ENCODE measurements around the gene LAMA2. TPM values are rescaled to one million over a fixed set of nuclear protein-coding genes. Genes with fewer than 3 reads are reported as not detected.

Gene LAMA2
- total and polyA plus RNA-seq, 7 donors: 0.46 to 131 (median 59.6) TPM

- no peak overlapping the region for H3K4me3 ChIP-seq
- H3K27me3 ChIP-seq: no peaks in the 10 kb centered on the region
- no peak for DNase-seq
- H3K9me3 ChIP-seq: no peaks in the 10 kb centered on the region
- H3K4me1 ChIP-seq: no peaks in the 10 kb centered on the region
- TF ChIP-seq POLR2A (IDR thresholded peaks at IDR 0.05): no peak
- no peak for TF ChIP-seq CTCF (IDR thresholded peaks at IDR 0.05)
- no peak for TF ChIP-seq EP300 (IDR thresholded peaks at IDR 0.05)
- TF ChIP-seq POLR2AphosphoS5 (IDR thresholded peaks at IDR 0.05): no peak
- intact Hi-C loops (cut with DNase I): no loop called here
- H3K27ac ChIP-seq: no peak overlapping the region
- H3K36me3 ChIP-seq: no peaks in the 10 kb centered on the region
- WGBS, 2 donors: 43 to 58% methylated on average over 3 of the region's 3 CpGs
Observed at GRCh38 chr6:129312880-129313279, 429.9 kb downstream of the LAMA2 start.

- H3K27me3 ChIP-seq: no peaks in the 10 kb centered on the region
- TF ChIP-seq EP300 (IDR thresholded peaks at IDR 0.05): no peak
- TF ChIP-seq CTCF (IDR thresholded peaks at IDR 0.05): no peak
- no peak for TF ChIP-seq POLR2AphosphoS5 (IDR thresholded peaks at IDR 0.05)
- TF ChIP-seq POLR2A (IDR thresholded peaks at IDR 0.05): no peak
- no peak for DNase-seq
- no peaks in the 10 kb centered on the region for H3K36me3 ChIP-seq
- H3K9me3 ChIP-seq: no peaks in the 10 kb centered on the region
- WGBS, 2 donors: 94 to 96% methylated on average over 9 of the region's 9 CpGs
- H3K4me3 ChIP-seq: no peak overlapping the region
- no peak overlapping the region for H3K27ac ChIP-seq
- no peaks in the 10 kb centered on the region for H3K4me1 ChIP-seq
- intact Hi-C loops (cut with DNase I): no loop called here
Observed at GRCh38 chr6:129314575-129314974, 431.6 kb downstream of the LAMA2 start.

GRCh38 chr6:129317931-129318820 lies 435.2 kb downstream of the LAMA2 start:
- WGBS, 2 donors: 5 to 13% methylated on average over 3 of the region's 3 CpGs
- no peak for TF ChIP-seq EP300 (IDR thresholded peaks at IDR 0.05)
- TF ChIP-seq POLR2A (IDR thresholded peaks at IDR 0.05): no peak
- TF ChIP-seq CTCF (IDR thresholded peaks at IDR 0.05): no peak
- TF ChIP-seq POLR2AphosphoS5 (IDR thresholded peaks at IDR 0.05): no peak
- no peak for DNase-seq
- Histone ChIP-seq H3K9me3 (no peaks in the 10 kb centered on the region), H3K27ac (no peak overlapping the region), H3K4me1 (no peaks in the 10 kb centered on the region), H3K27me3 (no peaks in the 10 kb centered on the region), H3K36me3 (peaks cover 0 to 15% (median 0%) of the 10 kb centered on the region in 4 donors), H3K4me3 (no peak overlapping the region)
- intact Hi-C loops (cut with DNase I): no loop called here

GRCh38 chr6:129320892-129321291 lies 438.0 kb downstream of the LAMA2 start:
- Histone ChIP-seq H3K9me3 (no peaks in the 10 kb centered on the region), H3K36me3 (peaks cover 0 to 15% (median 0%) of the 10 kb centered on the region in 4 donors), H3K27me3 (no peaks in the 10 kb centered on the region), H3K27ac (no peak overlapping the region), H3K4me1 (no peaks in the 10 kb centered on the region), H3K4me3 (no peak overlapping the region)
- no peak for DNase-seq
- WGBS, 2 donors: 52 to 79% methylated on average over 2 of the region's 2 CpGs
- no peak for TF ChIP-seq POLR2A (IDR thresholded peaks at IDR 0.05)
- no peak for TF ChIP-seq POLR2AphosphoS5 (IDR thresholded peaks at IDR 0.05)
- no peak for TF ChIP-seq EP300 (IDR thresholded peaks at IDR 0.05)
- TF ChIP-seq CTCF (IDR thresholded peaks at IDR 0.05): no peak
- intact Hi-C loops (cut with DNase I): no loop called here

Measured in sigmoid colon (tissue), 7 donors.